OCI-LY7 (cell line): ENCODE measurements around the gene USP48. TPM values are rescaled to one million over a fixed set of nuclear protein-coding genes. Genes with fewer than 3 reads are reported as not detected.
"Not testable (repeated sequence)": the region's sequence is repeated elsewhere in the genome, so short reads cannot be mapped to it uniquely, and the experiment has no call there.

Experiments used
- BruUV-seq: library from RNA; stranded (reverse); fragments of 400-500 nt; replicated peaks from 2 replicates; lab custom pipeline; 2021; lab: Mats Ljungman, UMichigan
- CTCF ChIA-PET: fragments of 300-600 bp; sonication (Branson Sonifier 250); formaldehyde crosslinking; loops from one replicate; lab custom pipeline; 2022; ENCODE audit warnings: antibody characterized with exemption; ENCODE audit not compliant: unreplicated experiment; lab: Charles Lee
- POLR2A ChIA-PET: fragments of 300-600 bp; sonication (Branson Sonifier 250); formaldehyde crosslinking; loops from one replicate; lab custom pipeline; 2022; ENCODE audit warnings: antibody characterized with exemption; lab: Charles Lee
- DNase-seq: peaks from one replicate; pipeline ENCODE4 v3.0.0-alpha.2; 2015; ENCODE audit warnings: low spot score
- H2AFZ ChIP-seq: fragments of 200-600 bp; sonication (generic), shearing (Covaris generic); 2 replicates; pipeline ENCODE4 v1.6.1; 2014; ENCODE audit warnings: mild to moderate bottlenecking, antibody characterized with exemption, low read length, moderate library complexity
- H3K27ac ChIP-seq: fragments of 200-600 bp; sonication (generic); 2 replicates; pipeline ENCODE4 v1.5.1; 2014; ENCODE audit warnings: mixed run types, low read depth, mild to moderate bottlenecking, moderate library complexity, low read length, inconsistent platforms; ENCODE audit not compliant: poor library complexity, severe bottlenecking
- H3K36me3 ChIP-seq: fragments of 200-600 bp; sonication (generic); 2 replicates; pipeline ENCODE4 v1.6.1; 2014; ENCODE audit warnings: mild to moderate bottlenecking, antibody characterized with exemption, low read length, moderate library complexity, mixed read lengths; ENCODE audit not compliant: insufficient read depth
- H3K4me1 ChIP-seq: fragments of 200-600 bp; sonication (generic); 2 replicates; pipeline ENCODE4 v1.5.1; 2014; ENCODE audit warnings: mild to moderate bottlenecking, low read length; ENCODE audit not compliant: insufficient read depth, poor library complexity, severe bottlenecking
- H3K4me2 ChIP-seq: fragments of 200-600 bp; sonication (generic); 2 replicates; pipeline ENCODE4 v1.6.1; 2014; ENCODE audit warnings: mild to moderate bottlenecking, low read length
- H3K4me3 ChIP-seq: fragments of 200-600 bp; sonication (generic); 2 replicates; pipeline ENCODE4 v1.5.1; 2014; ENCODE audit warnings: mild to moderate bottlenecking, low read depth, low read length; ENCODE audit not compliant: poor library complexity, severe bottlenecking
- H3K79me2 ChIP-seq: fragments of 200-600 bp; sonication (generic); 2 replicates; pipeline ENCODE4 v1.6.1; 2016; ENCODE audit warnings: low read depth, mild to moderate bottlenecking, low read length, moderate library complexity, mixed read lengths; ENCODE audit not compliant: insufficient read depth
- H3K9me2 ChIP-seq: fragments of 200-600 bp; sonication (generic); 2 replicates; pipeline ENCODE4 v1.6.1; 2016; ENCODE audit warnings: mild to moderate bottlenecking, low read length, mixed read lengths; ENCODE audit not compliant: insufficient read depth
- H3K9me3 ChIP-seq: fragments of 200-600 bp; sonication (generic); 2 replicates; pipeline ENCODE4 v1.6.1; 2014; ENCODE audit warnings: mild to moderate bottlenecking, mixed run types, low read length, mixed read lengths
- H4K20me1 ChIP-seq: fragments of 200-600 bp; sonication (generic); 2 replicates; pipeline ENCODE4 v1.6.1; 2014; ENCODE audit warnings: mild to moderate bottlenecking, antibody characterized with exemption, low read length, moderate library complexity, mixed read lengths; ENCODE audit not compliant: insufficient read depth
- EZH2phosphoT487 ChIP-seq: fragments of 200-600 bp; sonication (generic); IDR thresholded peaks from 2 replicates; pipeline ENCODE4 v1.6.1; 2018; ENCODE audit warnings: low read depth, borderline replicate concordance, mild to moderate bottlenecking, mixed run types, antibody characterized with exemption, low read length, moderate library complexity, mixed read lengths
- intact Hi-C: fragments of 100-400 bp; cut with micrococcal nuclease; formaldehyde crosslinking; loops from one replicate; pipeline ENCODE4 v1.10.0; 2022; ENCODE audit not compliant: unreplicated experiment
- total RNA-seq, 2 experiments: library from RNA; depleted of rRNA in 1 of 2; stranded (reverse); fragments of >200 nt in 1 of 2; shearing (Covaris generic) in 1 of 2; gene quantifications; 2 replicates each; pipeline ENCODE4 v1.2.3, GENCODE V29; 2014 to 2022
- TF ChIP-seq, protein P1 (sequence below): fragments of 200-600 bp; sonication (generic); conservative IDR thresholded peaks from 2 replicates; pipeline ENCODE4 v1.5.1; 2014; ENCODE audit warnings: mild to moderate bottlenecking, antibody characterized with exemption, low read length, moderate library complexity, mixed read lengths

USP48 gene
- total RNA-seq, 2 experiments from 2014 or later = 45.0 to 98.3 TPM

DNA sequence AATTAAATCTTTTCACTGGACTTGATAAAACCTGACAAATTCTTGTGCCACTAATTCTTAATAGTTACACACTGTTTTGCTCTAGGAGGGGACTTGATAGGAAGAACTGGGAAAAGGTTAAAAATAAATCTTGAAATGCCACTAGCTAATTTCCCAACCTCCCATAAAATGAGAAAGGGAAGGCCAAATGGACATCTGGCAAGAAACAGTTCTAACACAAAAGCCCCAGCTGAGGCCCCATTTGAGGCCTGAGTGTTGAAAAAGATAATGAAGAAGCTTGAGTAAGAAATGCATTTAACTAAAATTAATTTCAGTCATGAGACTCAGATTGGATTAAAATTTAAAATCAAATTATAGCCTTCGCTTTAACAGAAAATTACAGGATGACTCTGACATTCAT lies 102.6 kb downstream of the USP48 start:
- Histone ChIP-seq H4K20me1 (no peaks in the 10 kb centered on the region), H3K36me3 (peaks cover 55% of the 10 kb centered on the region), H3K9me2 (no peaks in the 10 kb centered on the region), H3K27ac (no peak overlapping the region), H3K79me2 (no peaks in the 10 kb centered on the region), H3K4me2 (no peak overlapping the region), H2AFZ (no peak overlapping the region), H3K4me3 (no peak overlapping the region), H3K4me1 (no peaks in the 10 kb centered on the region), H3K9me3 (peaks cover 6% of the 10 kb centered on the region; the same call in 1 of the 2 replicates)
- POLR2A ChIA-PET = no interaction called here
- BruUV-seq = no TSS peak
- DNase-seq = no peak
- TF ChIP-seq EZH2phosphoT487 = no peak
- TF ChIP-seq, protein P1, sequence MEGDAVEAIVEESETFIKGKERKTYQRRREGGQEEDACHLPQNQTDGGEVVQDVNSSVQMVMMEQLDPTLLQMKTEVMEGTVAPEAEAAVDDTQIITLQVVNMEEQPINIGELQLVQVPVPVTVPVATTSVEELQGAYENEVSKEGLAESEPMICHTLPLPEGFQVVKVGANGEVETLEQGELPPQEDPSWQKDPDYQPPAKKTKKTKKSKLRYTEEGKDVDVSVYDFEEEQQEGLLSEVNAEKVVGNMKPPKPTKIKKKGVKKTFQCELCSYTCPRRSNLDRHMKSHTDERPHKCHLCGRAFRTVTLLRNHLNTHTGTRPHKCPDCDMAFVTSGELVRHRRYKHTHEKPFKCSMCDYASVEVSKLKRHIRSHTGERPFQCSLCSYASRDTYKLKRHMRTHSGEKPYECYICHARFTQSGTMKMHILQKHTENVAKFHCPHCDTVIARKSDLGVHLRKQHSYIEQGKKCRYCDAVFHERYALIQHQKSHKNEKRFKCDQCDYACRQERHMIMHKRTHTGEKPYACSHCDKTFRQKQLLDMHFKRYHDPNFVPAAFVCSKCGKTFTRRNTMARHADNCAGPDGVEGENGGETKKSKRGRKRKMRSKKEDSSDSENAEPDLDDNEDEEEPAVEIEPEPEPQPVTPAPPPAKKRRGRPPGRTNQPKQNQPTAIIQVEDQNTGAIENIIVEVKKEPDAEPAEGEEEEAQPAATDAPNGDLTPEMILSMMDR = no peak
- intact Hi-C loops = no loop called here
- CTCF ChIA-PET = no interaction called here

GRCh38 chr1:21677168-21677567 lies 105.8 kb downstream of the USP48 start:
- Histone ChIP-seq H4K20me1 (no peaks in the 10 kb centered on the region), H3K4me3 (no peak overlapping the region), H3K36me3 (peaks cover 28% of the 10 kb centered on the region; the same call in 1 of the 2 replicates), H3K4me1 (no peaks in the 10 kb centered on the region), H2AFZ (no peak overlapping the region), H3K9me3 (no peaks in the 10 kb centered on the region), H3K4me2 (no peak overlapping the region), H3K79me2 (no peaks in the 10 kb centered on the region), H3K9me2 (no peaks in the 10 kb centered on the region), H3K27ac (no peak overlapping the region)
- BruUV-seq = no TSS peak
- DNase-seq = no peak
- intact Hi-C loops = no loop called here
- ChIA-PET CTCF (no interaction called here), POLR2A (no interaction called here)
- no peak for TF ChIP-seq EZH2phosphoT487
- TF ChIP-seq, protein P1 = no peak

GRCh38 chr1:21674957-21675356 lies 108.0 kb downstream of the USP48 start:
- H3K27ac ChIP-seq = no peak overlapping the region
- peaks cover 10% of the 10 kb centered on the region; the same call in 1 of the 2 replicates for H3K36me3 ChIP-seq
- no peaks in the 10 kb centered on the region for H4K20me1 ChIP-seq
- no peak overlapping the region for H3K4me2 ChIP-seq
- no peak overlapping the region for H2AFZ ChIP-seq
- TF ChIP-seq, protein P1 = no peak
- TF ChIP-seq EZH2phosphoT487 = no peak
- ChIA-PET POLR2A (no interaction called here), CTCF (no interaction called here)
- no TSS peak for BruUV-seq
- no peaks in the 10 kb centered on the region for H3K4me1 ChIP-seq
- no peaks in the 10 kb centered on the region for H3K79me2 ChIP-seq
- no peak for DNase-seq
- intact Hi-C loops = no loop called here
- no peaks in the 10 kb centered on the region for H3K9me2 ChIP-seq
- H3K9me3 ChIP-seq = no peaks in the 10 kb centered on the region
- no peak overlapping the region for H3K4me3 ChIP-seq

GRCh38 chr1:21673853-21674252 lies 109.1 kb downstream of the USP48 start:
- intact Hi-C loops, H3K27ac ChIP-seq, H2AFZ ChIP-seq, DNase-seq, H4K20me1 ChIP-seq, H3K4me3 ChIP-seq, BruUV-seq, H3K79me2 ChIP-seq, CTCF ChIA-PET, H3K9me2 ChIP-seq, POLR2A ChIA-PET, H3K4me2 ChIP-seq, H3K4me1 ChIP-seq, H3K36me3 ChIP-seq, H3K9me3 ChIP-seq: not testable (repeated sequence)
